Measurements from ENCODE around the gene PITX2.
"Not testable (repeated sequence)": the region's sequence is repeated elsewhere in the genome, so short reads cannot be mapped to it uniquely, and the experiment has no call there.

PITX2 gene

GRCh38 chr4:110611968-110612447 is 10.9 kb downstream of the PITX2 start:
- ATAC-seq: no peak

GRCh38 chr4:110610940-110611831 is 11.7 kb downstream of the PITX2 start:
- ATAC-seq: peak; percentile 43
- DNase-seq: no peak

More at GRCh38 chr4:110611968-110612447, 10.9 kb downstream of the PITX2 start:
- DNase-seq: no peak

- DNase-seq (no peak), ATAC-seq (no peak)
Observed at GRCh38 chr4:110610620-110610939, 12.3 kb downstream of the PITX2 start.

GRCh38 chr4:110609044-110609750 is 13.7 kb downstream of the PITX2 start:
- ATAC-seq (no peak), DNase-seq (no peak)

GRCh38 chr4:110605077-110605476 is 17.8 kb downstream of the PITX2 start:
- no peak for DNase-seq
- ATAC-seq: no peak

GRCh38 chr4:110602061-110602460 is 20.8 kb downstream of the PITX2 start:
- no peak for ATAC-seq
- DNase-seq: no peak

- ATAC-seq: no peak
- no peak for DNase-seq
Observed at GRCh38 chr4:110597582-110597981, 25.3 kb downstream of the PITX2 start.

GRCh38 chr4:110596431-110596830 is 26.4 kb downstream of the PITX2 start:
- DNase-seq (no peak), ATAC-seq (no peak)

- ATAC-seq (no peak), DNase-seq (no peak)
Observed at GRCh38 chr4:110595583-110595982, 27.3 kb downstream of the PITX2 start.

- ATAC-seq (no peak), DNase-seq (no peak)
Observed at GRCh38 chr4:110589297-110589696, 33.6 kb downstream of the PITX2 start.

GRCh38 chr4:110587666-110588285 is 35.1 kb downstream of the PITX2 start:
- ATAC-seq (no peak), DNase-seq (no peak)

GRCh38 chr4:110586131-110586850 is 36.6 kb downstream of the PITX2 start:
- no peak for ATAC-seq

GRCh38 chr4:110576696-110577095 is 46.2 kb downstream of the PITX2 start:
- DNase-seq, ATAC-seq: not testable (repeated sequence)

More at GRCh38 chr4:110586131-110586850, 36.6 kb downstream of the PITX2 start:
- DNase-seq: no peak

All from stimulated activated naive CD8-positive, alpha-beta T cell treated with anti-CD3 and anti-CD28 coated beads, Interleukin-15, Interleukin-2, amounts not matched to agents 100 U/mL and 50 U/mL, for 24 hours (primary cell).